Stimulated activated memory B cell treated with anti-CD40 and anti-IgM and Interleukin-4, amounts not matched to agents 10 μg/mL and 1 μg/mL and 100 μg/mL, for 72 hours (primary cell): ENCODE measurements around the gene CCK.

Source experiments
- ATAC-seq: fragments of 150-1000 bp; cut with Tn5 transposase; 2 replicates; pipeline ENCODE4 v1.10.0; 2021
- H3K27ac Mint-ChIP-seq: one replicate; pipeline ENCODE4 v1.8.0; 2022; ENCODE audit warnings: mild to moderate bottlenecking, mixed read lengths
- H3K27me3 Mint-ChIP-seq: one replicate; pipeline ENCODE4 v1.8.0; 2022; ENCODE audit warnings: mixed read lengths
- H3K36me3 Mint-ChIP-seq: one replicate; pipeline ENCODE4 v1.8.0; 2022; ENCODE audit warnings: mixed read lengths
- H3K4me1 Mint-ChIP-seq: one replicate; pipeline ENCODE4 v1.8.0; 2022; ENCODE audit warnings: mixed read lengths
- H3K4me3 Mint-ChIP-seq: one replicate; pipeline ENCODE4 v1.8.0; 2022; ENCODE audit warnings: mild to moderate bottlenecking, moderate library complexity, mixed read lengths
- H3K9me3 Mint-ChIP-seq: one replicate; pipeline ENCODE4 v1.8.0; 2022; ENCODE audit warnings: mixed read lengths

CCK gene

GRCh38 chr3:42254566-42254965, 11.4 kb downstream of the CCK start:
- Mint-ChIP-seq H3K36me3 (no peaks in the 10 kb centered on the region), H3K27me3 (peaks cover 35% of the 10 kb centered on the region), H3K27ac (no peak overlapping the region), H3K4me3 (no peak overlapping the region), H3K4me1 (no peaks in the 10 kb centered on the region), H3K9me3 (no peaks in the 10 kb centered on the region)
- ATAC-seq: no peak

- ATAC-seq: no peak
- Mint-ChIP-seq H3K27me3 (peaks cover 25% of the 10 kb centered on the region), H3K4me3 (no peak overlapping the region), H3K36me3 (no peaks in the 10 kb centered on the region), H3K4me1 (peaks cover 6% of the 10 kb centered on the region), H3K9me3 (no peaks in the 10 kb centered on the region), H3K27ac (no peak overlapping the region)
Measured at GRCh38 chr3:42250761-42251160, 15.2 kb downstream of the CCK start.

- peaks cover 6% of the 10 kb centered on the region for H3K4me1 Mint-ChIP-seq
- no peak overlapping the region for H3K27ac Mint-ChIP-seq
- no peaks in the 10 kb centered on the region for H3K36me3 Mint-ChIP-seq
- peaks cover 16% of the 10 kb centered on the region for H3K27me3 Mint-ChIP-seq
- peak; percentile 66 for ATAC-seq
- no peaks in the 10 kb centered on the region for H3K9me3 Mint-ChIP-seq
- no peak overlapping the region for H3K4me3 Mint-ChIP-seq
Measured at GRCh38 chr3:42247576-42248027, 18.4 kb downstream of the CCK start.

- H3K4me1 Mint-ChIP-seq: peaks cover 6% of the 10 kb centered on the region
- ATAC-seq: no peak
- H3K36me3 Mint-ChIP-seq: no peaks in the 10 kb centered on the region
- no peak overlapping the region for H3K4me3 Mint-ChIP-seq
- H3K9me3 Mint-ChIP-seq: no peaks in the 10 kb centered on the region
- H3K27ac Mint-ChIP-seq: no peak overlapping the region
- peaks cover 16% of the 10 kb centered on the region for H3K27me3 Mint-ChIP-seq
Measured at GRCh38 chr3:42246091-42246490, 19.9 kb downstream of the CCK start.

GRCh38 chr3:42236611-42237010, 29.4 kb downstream of the CCK start:
- no peak for ATAC-seq
- Mint-ChIP-seq H3K9me3 (peaks cover 10% of the 10 kb centered on the region), H3K27ac (no peak overlapping the region), H3K27me3 (peaks cover 58% of the 10 kb centered on the region), H3K4me3 (no peak overlapping the region), H3K36me3 (no peaks in the 10 kb centered on the region), H3K4me1 (no peaks in the 10 kb centered on the region)

GRCh38 chr3:42235532-42235931, 30.5 kb downstream of the CCK start:
- H3K27me3 Mint-ChIP-seq: peaks cover 58% of the 10 kb centered on the region
- no peaks in the 10 kb centered on the region for H3K4me1 Mint-ChIP-seq
- ATAC-seq: no peak
- H3K9me3 Mint-ChIP-seq: peaks cover 10% of the 10 kb centered on the region
- no peak overlapping the region for H3K27ac Mint-ChIP-seq
- H3K4me3 Mint-ChIP-seq: no peak overlapping the region
- H3K36me3 Mint-ChIP-seq: no peaks in the 10 kb centered on the region

- H3K4me1 Mint-ChIP-seq: peaks cover 7% of the 10 kb centered on the region
- H3K4me3 Mint-ChIP-seq: no peak overlapping the region
- peaks cover 11% of the 10 kb centered on the region for H3K36me3 Mint-ChIP-seq
- no peak overlapping the region for H3K27ac Mint-ChIP-seq
- peaks cover 21% of the 10 kb centered on the region for H3K27me3 Mint-ChIP-seq
- no peak for ATAC-seq
- no peaks in the 10 kb centered on the region for H3K9me3 Mint-ChIP-seq
Measured at GRCh38 chr3:42230860-42231259, 35.1 kb downstream of the CCK start.

GRCh38 chr3:42229942-42230688, 35.9 kb downstream of the CCK start:
- H3K9me3 Mint-ChIP-seq: no peaks in the 10 kb centered on the region
- H3K27ac Mint-ChIP-seq: no peak overlapping the region
- H3K27me3 Mint-ChIP-seq: peaks cover 13% of the 10 kb centered on the region
- ATAC-seq: no peak
- H3K4me3 Mint-ChIP-seq: no peak overlapping the region
- H3K36me3 Mint-ChIP-seq: peaks cover 19% of the 10 kb centered on the region
- H3K4me1 Mint-ChIP-seq: peaks cover 7% of the 10 kb centered on the region

GRCh38 chr3:42229266-42229941, 36.6 kb downstream of the CCK start:
- no peak overlapping the region for H3K27ac Mint-ChIP-seq
- ATAC-seq: no peak
- no peaks in the 10 kb centered on the region for H3K9me3 Mint-ChIP-seq
- peaks cover 6% of the 10 kb centered on the region for H3K27me3 Mint-ChIP-seq
- peaks cover 26% of the 10 kb centered on the region for H3K36me3 Mint-ChIP-seq
- no peak overlapping the region for H3K4me3 Mint-ChIP-seq
- H3K4me1 Mint-ChIP-seq: peaks cover 7% of the 10 kb centered on the region

GRCh38 chr3:42228796-42229195, 37.2 kb downstream of the CCK start:
- Mint-ChIP-seq H3K4me3 (no peak overlapping the region), H3K27ac (no peak overlapping the region)

GRCh38 chr3:42226470-42227425, 39.2 kb downstream of the CCK start:
- Mint-ChIP-seq H3K9me3 (no peaks in the 10 kb centered on the region), H3K27me3 (no peaks in the 10 kb centered on the region), H3K4me1 (peaks cover 7% of the 10 kb centered on the region), H3K27ac (peak overlapping the region; percentile 22), H3K4me3 (no peak overlapping the region), H3K36me3 (peaks cover 52% of the 10 kb centered on the region)
- ATAC-seq: no peak

More at GRCh38 chr3:42228796-42229195, 37.2 kb downstream of the CCK start:
- peaks cover under 1% of the 10 kb centered on the region for H3K27me3 Mint-ChIP-seq
- no peak for ATAC-seq
- peaks cover 32% of the 10 kb centered on the region for H3K36me3 Mint-ChIP-seq
- H3K4me1 Mint-ChIP-seq: peaks cover 7% of the 10 kb centered on the region
- no peaks in the 10 kb centered on the region for H3K9me3 Mint-ChIP-seq

- Mint-ChIP-seq H3K4me3 (no peak overlapping the region), H3K27me3 (no peaks in the 10 kb centered on the region), H3K36me3 (peaks cover 62% of the 10 kb centered on the region), H3K9me3 (no peaks in the 10 kb centered on the region), H3K27ac (no peak overlapping the region), H3K4me1 (peaks cover 7% of the 10 kb centered on the region)
- ATAC-seq: no peak
Measured at GRCh38 chr3:42225486-42226363, 40.3 kb downstream of the CCK start.

GRCh38 chr3:42224658-42225421, 41.1 kb downstream of the CCK start:
- no peak for ATAC-seq
- Mint-ChIP-seq H3K9me3 (no peaks in the 10 kb centered on the region), H3K27me3 (no peaks in the 10 kb centered on the region), H3K27ac (no peak overlapping the region), H3K4me3 (no peak overlapping the region), H3K4me1 (peaks cover 7% of the 10 kb centered on the region), H3K36me3 (peaks cover 70% of the 10 kb centered on the region)

GRCh38 chr3:42224178-42224577, 41.8 kb downstream of the CCK start:
- H3K4me1 Mint-ChIP-seq: peaks cover 7% of the 10 kb centered on the region
- peaks cover 72% of the 10 kb centered on the region for H3K36me3 Mint-ChIP-seq
- H3K27ac Mint-ChIP-seq: no peak overlapping the region
- H3K9me3 Mint-ChIP-seq: no peaks in the 10 kb centered on the region
- ATAC-seq: no peak
- H3K4me3 Mint-ChIP-seq: no peak overlapping the region
- H3K27me3 Mint-ChIP-seq: no peaks in the 10 kb centered on the region
